ENCODE measurements around the gene CLDN2. TPM values are rescaled to one million over a fixed set of nuclear protein-coding genes. Genes with fewer than 3 reads are reported as not detected.
"Not testable (repeated sequence)": the region's sequence is repeated elsewhere in the genome, so short reads cannot be mapped to it uniquely, and the experiment has no call there.

Gene CLDN2, protein sequence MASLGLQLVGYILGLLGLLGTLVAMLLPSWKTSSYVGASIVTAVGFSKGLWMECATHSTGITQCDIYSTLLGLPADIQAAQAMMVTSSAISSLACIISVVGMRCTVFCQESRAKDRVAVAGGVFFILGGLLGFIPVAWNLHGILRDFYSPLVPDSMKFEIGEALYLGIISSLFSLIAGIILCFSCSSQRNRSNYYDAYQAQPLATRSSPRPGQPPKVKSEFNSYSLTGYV
- total RNA-seq (1 to 10 TPM in 1 of 2 donors, not detected in 1; 5.6 TPM), polyA plus RNA-seq (ENCODE audit: insufficient read length in 2 of 2) (under 1 TPM; 0.40 to 0.71 TPM)
- long read RNA-seq, donor 1, result 0 reads
- long read RNA-seq, donor 2, result 0 reads
- long read RNA-seq, donor 3, result 0 reads
- long read RNA-seq, donor 4, partial matches to known transcripts, result 56 of 108 reads
- long read RNA-seq, donor 4, other reads (novel, unspliced or antisense), result 52 of 108 reads

- H3K9me3 ChIP-seq (ENCODE audit: control insufficient read depth, insufficient read depth, low read length), result no peaks in the 10 kb centered on the region
- H3K27me3 ChIP-seq (ENCODE audit: control insufficient read depth, insufficient read depth, low read length), result peaks cover 22% of the 10 kb centered on the region
- DNase-seq (ENCODE audit: low read depth in 4 of 6, low spot score in 6 of 6), result peak in 1 of 6 donors; percentile 30
- no peak within 1 kb of the TSS for H3K4me3 ChIP-seq (ENCODE audit: low read depth, low read length)
- H3K36me3 ChIP-seq (ENCODE audit: control insufficient read depth, insufficient read depth, low read length), result no peaks in the 10 kb centered on the region
- no CpG with 5 or more reads among the region's 2 CpGs for WGBS (ENCODE audit: insufficient coverage)
- peaks cover 4% of the 10 kb centered on the region for H3K4me1 ChIP-seq (ENCODE audit: control insufficient read depth, insufficient read depth, low read length)
- no peak within 1 kb of the TSS for H3K27ac ChIP-seq (ENCODE audit: low read depth, low read length)
These were observed at the start of gene CLDN2 for GRCh38 chrX:106919932-106920452. Gene CLDN2, plus strand, starts transcription at chrX:106920402. Its CDS starts 7,827 bp downstream, at chrX:106928229.

- H3K9me3 ChIP-seq (ENCODE audit: control insufficient read depth, insufficient read depth, low read length); H3K27ac ChIP-seq (ENCODE audit: low read depth, low read length); H3K36me3 ChIP-seq (ENCODE audit: control insufficient read depth, insufficient read depth, low read length); H3K27me3 ChIP-seq (ENCODE audit: control insufficient read depth, insufficient read depth, low read length); H3K4me3 ChIP-seq (ENCODE audit: low read depth, low read length); DNase-seq (ENCODE audit: low read depth in 4 of 6, low spot score in 6 of 6); H3K4me1 ChIP-seq (ENCODE audit: control insufficient read depth, insufficient read depth, low read length): not testable (repeated sequence)
- 90% methylated on average over 2 of the region's 2 CpGs for WGBS (ENCODE audit: insufficient coverage)
These were observed 47.4 kb upstream of the CLDN2 start for GRCh38 chrX:106872796-106873195.

DNA sequence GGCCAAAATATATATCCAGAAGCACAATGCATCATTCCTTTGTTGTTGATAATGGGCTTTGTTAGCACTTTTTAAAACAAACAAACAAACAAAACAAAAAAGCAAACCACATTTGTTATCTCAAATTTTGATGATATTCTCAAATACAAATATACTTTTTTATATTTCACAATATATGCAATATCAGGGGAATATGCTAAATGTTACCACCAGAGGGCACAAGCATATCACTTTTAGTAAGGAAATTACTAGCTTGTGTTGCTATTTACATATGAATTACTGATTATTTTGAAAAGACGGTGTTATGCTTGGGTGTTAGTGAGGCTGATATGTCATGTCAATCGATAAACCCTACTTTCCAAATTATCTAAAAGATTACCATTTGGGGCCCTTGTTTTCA is 46.1 kb upstream of the CLDN2 start:
- Histone ChIP-seq H3K27ac (ENCODE audit: low read depth, low read length) (no peak overlapping the region), H3K27me3 (ENCODE audit: control insufficient read depth, insufficient read depth, low read length) (peaks cover 2% of the 10 kb centered on the region), H3K36me3 (ENCODE audit: control insufficient read depth, insufficient read depth, low read length) (no peaks in the 10 kb centered on the region), H3K4me1 (ENCODE audit: control insufficient read depth, insufficient read depth, low read length) (no peaks in the 10 kb centered on the region), H3K4me3 (ENCODE audit: low read depth, low read length) (no peak overlapping the region), H3K9me3 (ENCODE audit: control insufficient read depth, insufficient read depth, low read length) (no peaks in the 10 kb centered on the region)
- WGBS (ENCODE audit: insufficient coverage), result no CpG with 5 or more reads among the region's 2 CpGs
- peak in 2 of 6 donors; percentile 13 to 46 for DNase-seq (ENCODE audit: low read depth in 4 of 6, low spot score in 6 of 6)

DNA sequence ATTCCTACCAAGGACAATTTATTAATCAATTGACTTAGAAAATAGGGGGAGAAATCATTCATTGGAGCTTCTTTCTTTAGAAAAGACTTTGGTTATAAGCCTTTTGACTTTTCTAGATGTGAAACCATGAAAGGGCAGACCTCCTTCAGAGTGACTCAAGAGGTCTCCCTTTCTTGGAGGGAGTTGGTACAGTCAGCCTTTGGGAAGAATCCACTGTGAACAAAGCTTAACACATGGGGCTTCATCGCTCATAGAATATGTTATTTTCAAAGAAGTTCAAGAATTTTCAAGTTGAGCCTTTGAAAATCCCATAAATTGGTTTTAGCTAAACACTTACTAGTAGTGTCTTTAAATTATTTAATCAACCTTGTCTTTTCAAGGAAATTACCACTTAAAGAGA is 45.1 kb upstream of the CLDN2 start:
- H3K9me3 ChIP-seq (ENCODE audit: control insufficient read depth, insufficient read depth, low read length), result no peaks in the 10 kb centered on the region
- H3K27ac ChIP-seq (ENCODE audit: low read depth, low read length), result no peak overlapping the region
- no peak for DNase-seq (ENCODE audit: low read depth in 4 of 6, low spot score in 6 of 6)
- no peaks in the 10 kb centered on the region for H3K4me1 ChIP-seq (ENCODE audit: control insufficient read depth, insufficient read depth, low read length)
- peaks cover 2% of the 10 kb centered on the region for H3K27me3 ChIP-seq (ENCODE audit: control insufficient read depth, insufficient read depth, low read length)
- H3K4me3 ChIP-seq (ENCODE audit: low read depth, low read length), result no peak overlapping the region
- WGBS (ENCODE audit: insufficient coverage), result no CpG with 5 or more reads among the region's 1 CpG
- no peaks in the 10 kb centered on the region for H3K36me3 ChIP-seq (ENCODE audit: control insufficient read depth, insufficient read depth, low read length)

GRCh38 chrX:106889468-106889867 is 30.7 kb upstream of the CLDN2 start:
- WGBS (ENCODE audit: insufficient coverage), result no CpG with 5 or more reads among the region's 1 CpG
- H3K27ac ChIP-seq (ENCODE audit: low read depth, low read length), result no peak overlapping the region
- H3K27me3 ChIP-seq (ENCODE audit: control insufficient read depth, insufficient read depth, low read length), result peaks cover 5% of the 10 kb centered on the region

DNA sequence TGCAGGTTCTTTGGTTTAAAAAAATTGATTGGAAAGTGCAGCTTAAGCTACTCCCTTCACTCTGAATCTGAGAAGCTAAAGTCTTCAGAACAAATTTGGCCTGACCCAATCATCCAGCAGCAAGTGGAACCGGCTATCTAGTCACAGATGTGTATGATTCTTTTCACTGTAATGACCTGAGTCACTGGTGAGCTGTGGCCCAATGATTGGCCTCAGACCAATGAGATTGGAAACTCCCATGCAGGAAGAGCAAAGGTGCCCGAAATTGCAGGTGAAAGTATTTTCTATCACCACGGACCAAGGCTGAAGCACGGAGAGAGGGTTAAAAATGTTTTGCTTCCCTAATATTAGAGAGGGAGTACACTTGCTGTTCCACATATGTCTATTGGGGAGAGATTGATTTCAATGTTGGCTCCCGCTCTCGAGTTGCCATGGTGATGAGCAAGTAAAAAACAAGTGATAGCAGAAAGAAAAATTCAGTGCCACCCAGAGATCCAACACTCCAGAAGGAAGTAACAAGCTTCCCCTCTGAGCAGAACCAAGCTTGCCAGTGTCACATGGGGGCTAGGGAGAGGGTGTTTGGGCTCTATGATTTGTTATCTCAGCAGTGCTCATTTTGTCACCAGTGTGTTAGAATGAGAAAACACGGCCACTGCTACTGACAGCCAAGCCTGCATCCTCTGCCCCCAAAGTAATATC is 28.3 kb upstream of the CLDN2 start:
- H3K27me3 ChIP-seq (ENCODE audit: control insufficient read depth, insufficient read depth, low read length), result peaks cover 11% of the 10 kb centered on the region
- no peak overlapping the region for H3K27ac ChIP-seq (ENCODE audit: low read depth, low read length)
- DNase-seq (ENCODE audit: low read depth in 4 of 6, low spot score in 6 of 6), result peak in 4 of 6 donors; percentile 13 to 83 (median 38)
- whole genome bisulfite sequencing (ENCODE audit: insufficient coverage), result 49% methylated on average over 4 of the region's 7 CpGs
- H3K4me3 ChIP-seq (ENCODE audit: low read depth, low read length), result no peak overlapping the region
- no peaks in the 10 kb centered on the region for H3K4me1 ChIP-seq (ENCODE audit: control insufficient read depth, insufficient read depth, low read length)
- no peaks in the 10 kb centered on the region for H3K9me3 ChIP-seq (ENCODE audit: control insufficient read depth, insufficient read depth, low read length)
- H3K36me3 ChIP-seq (ENCODE audit: control insufficient read depth, insufficient read depth, low read length), result no peaks in the 10 kb centered on the region

More at GRCh38 chrX:106889468-106889867, 30.7 kb upstream of the CLDN2 start:
- no peak overlapping the region for H3K4me3 ChIP-seq (ENCODE audit: low read depth, low read length)
- no peaks in the 10 kb centered on the region for H3K4me1 ChIP-seq (ENCODE audit: control insufficient read depth, insufficient read depth, low read length)
- no peaks in the 10 kb centered on the region for H3K9me3 ChIP-seq (ENCODE audit: control insufficient read depth, insufficient read depth, low read length)
- no peaks in the 10 kb centered on the region for H3K36me3 ChIP-seq (ENCODE audit: control insufficient read depth, insufficient read depth, low read length)
- no peak for DNase-seq (ENCODE audit: low read depth in 4 of 6, low spot score in 6 of 6)

DNA sequence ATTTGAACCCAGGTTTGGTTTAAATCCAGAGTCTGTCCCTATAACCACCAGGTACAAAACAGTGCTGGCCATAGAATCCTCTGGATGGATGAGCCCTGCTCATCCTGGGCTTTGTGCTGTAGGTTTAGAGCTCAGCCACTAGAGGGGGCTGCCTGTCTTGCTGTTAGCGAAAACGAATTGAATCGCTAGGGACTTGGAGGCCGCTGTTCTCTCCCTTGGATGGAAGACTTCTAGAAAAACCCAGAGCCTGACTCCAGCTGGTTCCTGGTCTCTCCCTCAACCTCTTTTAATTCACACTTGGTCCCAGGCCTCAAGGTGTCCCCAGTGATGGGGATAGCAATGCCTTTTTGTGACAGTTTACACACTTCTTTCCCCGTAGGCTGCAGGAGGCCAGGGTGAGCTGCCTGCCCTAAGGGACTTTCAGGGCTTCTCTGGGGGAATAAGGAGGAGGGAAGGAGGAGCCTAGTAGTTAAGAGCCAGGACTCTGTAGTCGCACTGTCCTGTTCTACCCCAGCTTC is 25.8 kb upstream of the CLDN2 start:
- peak in 3 of 6 donors; percentile 44 to 79 (median 75) for DNase-seq (ENCODE audit: low read depth in 4 of 6, low spot score in 6 of 6)
- Histone ChIP-seq H3K4me1 (ENCODE audit: control insufficient read depth, insufficient read depth, low read length) (no peaks in the 10 kb centered on the region), H3K27me3 (ENCODE audit: control insufficient read depth, insufficient read depth, low read length) (peaks cover 11% of the 10 kb centered on the region), H3K4me3 (ENCODE audit: low read depth, low read length) (no peak overlapping the region), H3K9me3 (ENCODE audit: control insufficient read depth, insufficient read depth, low read length) (no peaks in the 10 kb centered on the region), H3K27ac (ENCODE audit: low read depth, low read length) (no peak overlapping the region), H3K36me3 (ENCODE audit: control insufficient read depth, insufficient read depth, low read length) (no peaks in the 10 kb centered on the region)
- 2% methylated on average over 4 of the region's 6 CpGs for WGBS (ENCODE audit: insufficient coverage)

GRCh38 chrX:106894978-106895452 is 25.2 kb upstream of the CLDN2 start:
- no peak overlapping the region for H3K27ac ChIP-seq (ENCODE audit: low read depth, low read length)
- no peak for DNase-seq (ENCODE audit: low read depth in 4 of 6, low spot score in 6 of 6)
- H3K4me1 ChIP-seq (ENCODE audit: control insufficient read depth, insufficient read depth, low read length), result no peaks in the 10 kb centered on the region
- 57% methylated on average over 3 of the region's 3 CpGs for WGBS (ENCODE audit: insufficient coverage)
- H3K9me3 ChIP-seq (ENCODE audit: control insufficient read depth, insufficient read depth, low read length), result no peaks in the 10 kb centered on the region
- H3K4me3 ChIP-seq (ENCODE audit: low read depth, low read length), result no peak overlapping the region
- H3K27me3 ChIP-seq (ENCODE audit: control insufficient read depth, insufficient read depth, low read length), result peaks cover 11% of the 10 kb centered on the region
- H3K36me3 ChIP-seq (ENCODE audit: control insufficient read depth, insufficient read depth, low read length), result no peaks in the 10 kb centered on the region

GRCh38 chrX:106897259-106897658 is 22.9 kb upstream of the CLDN2 start:
- DNase-seq (ENCODE audit: low read depth in 4 of 6, low spot score in 6 of 6), result no peak

More at GRCh38 chrX:106897259-106897658, 22.9 kb upstream of the CLDN2 start:
- H3K9me3 ChIP-seq (ENCODE audit: control insufficient read depth, insufficient read depth, low read length), result no peaks in the 10 kb centered on the region
- H3K27me3 ChIP-seq (ENCODE audit: control insufficient read depth, insufficient read depth, low read length), result peaks cover 11% of the 10 kb centered on the region
- H3K27ac ChIP-seq (ENCODE audit: low read depth, low read length), result no peak overlapping the region
- no peaks in the 10 kb centered on the region for H3K36me3 ChIP-seq (ENCODE audit: control insufficient read depth, insufficient read depth, low read length)
- no peaks in the 10 kb centered on the region for H3K4me1 ChIP-seq (ENCODE audit: control insufficient read depth, insufficient read depth, low read length)
- 57% methylated on average over 3 of the region's 6 CpGs for WGBS (ENCODE audit: insufficient coverage)
- H3K4me3 ChIP-seq (ENCODE audit: low read depth, low read length), result no peak overlapping the region
